Astrocyte (in vitro differentiated cells and primary cell): ENCODE data around the gene SERTAD4. TPM values are rescaled to one million over a fixed set of nuclear protein-coding genes. Genes with fewer than 3 reads are reported as not detected.

Experiments used
- DNase-seq: peaks from one replicate; pipeline ENCODE4 v3.0.0-alpha.2; 2010; ENCODE audit warnings: low read depth
- FAIRE-seq: peaks from 2 replicates; lab custom pipeline; 2011; peaks lifted over from hg19 to GRCh38; lab: Jason Lieb, UNC
- H2AFZ ChIP-seq: 2 replicates; pipeline ENCODE4 v1.6.0; 2012; ENCODE audit warnings: low read depth, low read length, inconsistent platforms
- H3K27ac ChIP-seq: 2 replicates; pipeline ENCODE4 v1.5.1; 2011; ENCODE audit warnings: low read depth, low read length, inconsistent platforms
- H3K27me3 ChIP-seq: 2 replicates; pipeline ENCODE4 v1.6.0; 2011; ENCODE audit warnings: low read length, inconsistent platforms; ENCODE audit not compliant: insufficient read depth
- H3K36me3 ChIP-seq: 2 replicates; pipeline ENCODE4 v1.5.1; 2011; ENCODE audit warnings: low read length, inconsistent platforms; ENCODE audit not compliant: insufficient read depth
- H3K4me1 ChIP-seq: 2 replicates; pipeline ENCODE4 v1.5.1; 2011; ENCODE audit warnings: low read length, inconsistent platforms; ENCODE audit not compliant: insufficient read depth
- H3K4me2 ChIP-seq: 2 replicates; pipeline ENCODE4 v1.6.0; 2012; ENCODE audit warnings: low read length, inconsistent platforms
- H3K4me3 ChIP-seq: 2 replicates; pipeline ENCODE4 v1.5.1; 2011; ENCODE audit warnings: low read depth, mild to moderate bottlenecking, low read length, inconsistent platforms; ENCODE audit not compliant: insufficient read depth
- H3K79me2 ChIP-seq: 2 replicates; pipeline ENCODE4 v1.6.0; 2012; ENCODE audit warnings: mild to moderate bottlenecking, low read length, inconsistent platforms; ENCODE audit not compliant: insufficient read depth
- H3K9ac ChIP-seq: 2 replicates; pipeline ENCODE4 v1.6.0; 2012; ENCODE audit warnings: mild to moderate bottlenecking, low read length, inconsistent platforms
- H3K9me3 ChIP-seq: 2 replicates; pipeline ENCODE4 v1.5.1; 2012; ENCODE audit warnings: low read depth, mild to moderate bottlenecking, low read length, inconsistent platforms; ENCODE audit not compliant: insufficient read depth
- H4K20me1 ChIP-seq: 2 replicates; pipeline ENCODE4 v1.6.0; 2012; ENCODE audit warnings: low read length, inconsistent platforms; ENCODE audit not compliant: insufficient read depth
- H3K27ac Mint-ChIP-seq: one replicate; pipeline ENCODE4 v1.8.0; 2021; ENCODE audit warnings: mild to moderate bottlenecking, mixed read lengths; ENCODE audit not compliant: unreplicated experiment
- H3K27me3 Mint-ChIP-seq: one replicate; pipeline ENCODE4 v1.8.0; 2021; ENCODE audit warnings: low read depth, mixed read lengths; ENCODE audit not compliant: unreplicated experiment
- H3K36me3 Mint-ChIP-seq: one replicate; pipeline ENCODE4 v1.8.0; 2021; ENCODE audit warnings: low read depth, mixed read lengths; ENCODE audit not compliant: unreplicated experiment
- H3K4me1 Mint-ChIP-seq: one replicate; pipeline ENCODE4 v1.8.0; 2021; ENCODE audit warnings: low read depth, mixed read lengths; ENCODE audit not compliant: unreplicated experiment
- H3K4me3 Mint-ChIP-seq: one replicate; pipeline ENCODE4 v1.8.0; 2021; ENCODE audit warnings: mild to moderate bottlenecking, moderate library complexity, mixed read lengths; ENCODE audit not compliant: unreplicated experiment
- H3K9me3 Mint-ChIP-seq: one replicate; pipeline ENCODE4 v1.8.0; 2021; ENCODE audit warnings: mild to moderate bottlenecking, mixed read lengths; ENCODE audit not compliant: unreplicated experiment
- EZH2 ChIP-seq: IDR thresholded peaks from 2 replicates; pipeline ENCODE4 v1.6.1; 2012; ENCODE audit warnings: mild to moderate bottlenecking, low read length, inconsistent platforms; ENCODE audit not compliant: insufficient read depth
- total RNA-seq: library from RNA; stranded (reverse); gene quantifications from 2 replicates; pipeline ENCODE4 v1.2.1, GENCODE V29; 2021
- TF ChIP-seq, protein P1 (sequence below): IDR thresholded peaks from 2 replicates; pipeline ENCODE4 v1.5.1; 2011; ENCODE audit warnings: low read depth, mild to moderate bottlenecking, inconsistent platforms, low read length, moderate library complexity; ENCODE audit not compliant: insufficient read depth

SERTAD4 gene
- total RNA-seq, 1 donor from 2014 or later, result 4.6 TPM

DNA sequence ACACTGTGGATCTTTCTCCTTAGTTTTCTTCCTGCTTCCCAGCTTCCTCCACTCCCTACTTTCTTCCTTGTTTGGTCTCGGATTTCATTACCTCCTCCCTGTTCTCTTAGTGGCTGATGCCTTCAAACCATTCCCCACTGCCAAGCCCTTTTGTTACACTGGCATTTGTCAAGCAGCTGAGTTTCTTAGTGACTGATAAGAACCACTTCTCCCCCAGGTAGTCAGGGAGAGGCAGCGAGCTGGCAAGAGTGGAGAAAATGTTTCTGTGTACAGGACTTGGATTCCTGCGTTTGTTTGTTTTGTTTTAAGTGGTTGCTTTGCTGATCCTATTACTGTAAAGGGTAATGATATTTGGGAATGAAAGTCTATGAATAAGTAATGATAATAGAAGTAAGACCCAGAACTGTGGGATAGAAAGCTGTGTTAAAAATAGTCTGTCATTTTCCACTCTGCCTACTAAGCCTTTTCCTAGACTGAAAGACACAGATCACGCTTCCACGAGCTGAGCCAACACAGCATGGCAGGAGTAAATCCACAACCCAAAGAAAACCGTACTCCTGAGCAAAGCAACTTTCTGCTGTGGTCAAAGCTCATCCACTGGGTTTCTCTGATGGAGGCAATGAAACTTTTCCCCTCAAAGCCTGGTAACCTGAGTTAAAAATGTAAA, 10.1 kb upstream of the SERTAD4 start:
- Mint-ChIP-seq H3K9me3 (no peaks in the 10 kb centered on the region), H3K27me3 (no peaks in the 10 kb centered on the region), H3K27ac (no peak overlapping the region), H3K36me3 (no peaks in the 10 kb centered on the region), H3K4me1 (peaks cover 7% of the 10 kb centered on the region), H3K4me3 (no peak overlapping the region)
- DNase-seq (peak; percentile 51), FAIRE-seq (no peak)
- Histone ChIP-seq H4K20me1 (no peaks in the 10 kb centered on the region), H3K36me3 (no peaks in the 10 kb centered on the region), H3K4me3 (no peak overlapping the region), H3K27ac (no peak overlapping the region), H2AFZ (peak overlapping the region; percentile 21), H3K4me2 (peak overlapping the region; percentile 51), H3K4me1 (peaks cover 8% of the 10 kb centered on the region), H3K79me2 (no peaks in the 10 kb centered on the region), H3K9ac (no peak overlapping the region), H3K27me3 (peaks cover 3% of the 10 kb centered on the region), H3K9me3 (no peaks in the 10 kb centered on the region)
- TF ChIP-seq, protein P1, sequence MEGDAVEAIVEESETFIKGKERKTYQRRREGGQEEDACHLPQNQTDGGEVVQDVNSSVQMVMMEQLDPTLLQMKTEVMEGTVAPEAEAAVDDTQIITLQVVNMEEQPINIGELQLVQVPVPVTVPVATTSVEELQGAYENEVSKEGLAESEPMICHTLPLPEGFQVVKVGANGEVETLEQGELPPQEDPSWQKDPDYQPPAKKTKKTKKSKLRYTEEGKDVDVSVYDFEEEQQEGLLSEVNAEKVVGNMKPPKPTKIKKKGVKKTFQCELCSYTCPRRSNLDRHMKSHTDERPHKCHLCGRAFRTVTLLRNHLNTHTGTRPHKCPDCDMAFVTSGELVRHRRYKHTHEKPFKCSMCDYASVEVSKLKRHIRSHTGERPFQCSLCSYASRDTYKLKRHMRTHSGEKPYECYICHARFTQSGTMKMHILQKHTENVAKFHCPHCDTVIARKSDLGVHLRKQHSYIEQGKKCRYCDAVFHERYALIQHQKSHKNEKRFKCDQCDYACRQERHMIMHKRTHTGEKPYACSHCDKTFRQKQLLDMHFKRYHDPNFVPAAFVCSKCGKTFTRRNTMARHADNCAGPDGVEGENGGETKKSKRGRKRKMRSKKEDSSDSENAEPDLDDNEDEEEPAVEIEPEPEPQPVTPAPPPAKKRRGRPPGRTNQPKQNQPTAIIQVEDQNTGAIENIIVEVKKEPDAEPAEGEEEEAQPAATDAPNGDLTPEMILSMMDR, result no peak
- no peak for TF ChIP-seq EZH2

DNA sequence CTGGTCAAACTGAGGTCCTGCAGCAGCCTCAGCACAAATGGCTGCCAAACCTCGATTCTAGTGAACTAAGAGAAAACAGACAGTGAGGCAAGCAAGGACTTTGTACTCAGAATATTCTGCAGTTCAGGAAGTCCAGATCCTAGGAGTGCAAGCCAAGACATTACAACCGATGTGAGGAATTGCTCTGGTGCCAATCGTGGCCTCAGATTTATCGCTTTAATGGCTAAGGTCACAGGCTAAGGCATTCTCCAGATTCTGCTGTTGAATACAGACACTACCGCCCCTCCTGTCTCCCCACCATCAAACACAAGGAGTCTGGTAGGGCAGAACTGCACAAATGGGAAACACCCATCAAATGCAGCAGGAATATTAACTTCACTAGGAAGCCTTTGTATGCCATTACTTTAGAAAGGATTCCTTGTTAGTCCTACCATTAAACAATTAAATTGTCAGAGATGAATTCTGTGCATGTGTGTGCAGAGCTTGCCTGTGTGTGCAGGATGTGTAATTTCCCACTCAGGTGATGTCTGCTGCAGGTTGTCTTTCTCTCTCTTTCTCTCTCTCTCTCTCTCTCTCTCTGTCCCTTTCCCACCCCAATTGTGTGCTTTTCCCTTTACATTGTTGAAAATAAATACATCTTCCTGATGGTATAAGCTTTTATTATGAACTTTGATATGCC, 9.2 kb upstream of the SERTAD4 start:
- H3K4me1 Mint-ChIP-seq, result peaks cover 7% of the 10 kb centered on the region
- no peaks in the 10 kb centered on the region for H3K79me2 ChIP-seq

More for the DNA sequence above, 9.2 kb upstream of the SERTAD4 start:
- Mint-ChIP-seq H3K27ac (no peak overlapping the region), H3K9me3 (no peaks in the 10 kb centered on the region), H3K36me3 (no peaks in the 10 kb centered on the region), H3K4me3 (no peak overlapping the region), H3K27me3 (no peaks in the 10 kb centered on the region)
- Histone ChIP-seq H3K4me1 (peaks cover 8% of the 10 kb centered on the region), H3K4me3 (no peak overlapping the region), H4K20me1 (no peaks in the 10 kb centered on the region), H2AFZ (no peak overlapping the region), H3K9me3 (no peaks in the 10 kb centered on the region), H3K9ac (no peak overlapping the region), H3K27ac (no peak overlapping the region), H3K27me3 (peaks cover 3% of the 10 kb centered on the region), H3K36me3 (no peaks in the 10 kb centered on the region), H3K4me2 (no peak overlapping the region)
- FAIRE-seq (no peak), DNase-seq (peak; percentile 51)
- TF ChIP-seq, protein P1, result no peak
- TF ChIP-seq EZH2, result no peak
